HepG2 (cell line): Measurements from ENCODE around the gene SMIM22. TPM values are rescaled to one million over a fixed set of nuclear protein-coding genes. Genes with fewer than 3 reads are reported as not detected.

Experiments used
- ATAC-seq: fragments of 200-7000 bp; cut with Tn5 transposase; 3 replicates; pipeline ENCODE4 v1.9.1; 2020; ENCODE audit warnings: mild to moderate bottlenecking, moderate library complexity
- BruUV-seq: library from RNA; stranded (reverse); fragments of 400-500 nt; replicated peaks from 2 replicates; lab custom pipeline; 2021; lab: Mats Ljungman, UMichigan
- CTCF ChIA-PET: fragments of 300-600 bp; formaldehyde crosslinking; extraction: SDS; loops from one replicate; lab custom pipeline; 2021; ENCODE audit warnings: low total read pairs, inconsistent platforms, low intra/inter-chr PET ratio; lab: Yijun Ruan, JAX
- POLR2A ChIA-PET: fragments of 350-600 bp; sonication (Branson Sonifier 250); formaldehyde crosslinking; loops from one replicate; lab custom pipeline; 2020; ENCODE audit warnings: antibody characterized with exemption, inconsistent platforms; lab: Yijun Ruan, JAX
- DNase-seq: peaks from one replicate; pipeline ENCODE4 v3.0.0-alpha.2; 2015; ENCODE audit warnings: low spot score
- FAIRE-seq: peaks from 3 replicates; lab custom pipeline; 2011; peaks lifted over from hg19 to GRCh38; lab: Jason Lieb, UNC
- H2AFZ ChIP-seq: one replicate; pipeline ENCODE4 v1.6.1; 2011; ENCODE audit warnings: low read length, inconsistent platforms
- H3K27ac ChIP-seq: fragments of 300-600 bp; 3 replicates; pipeline ENCODE4 v1.8.0; 2011; ENCODE audit warnings: mixed run types, mild to moderate bottlenecking, mixed read lengths, low read length, inconsistent platforms; ENCODE audit not compliant: insufficient read depth; ENCODE audit errors: extremely low read length
- H3K27me3 ChIP-seq, 2 experiments: fragments of 200-600 bp in 1 of 2; 2 replicates in 1 of 2; 3 replicates in 1 of 2; pipeline versions ENCODE4 v1.6.0 to v1.8.0; 2011; ENCODE audit warnings: low read length in 2 of 2, mild to moderate bottlenecking in 2 of 2, moderate library complexity in 2 of 2, inconsistent platforms in 1 of 2; ENCODE audit not compliant: insufficient read depth in 2 of 2, control insufficient read depth in 1 of 2
- H3K36me3 ChIP-seq, 2 experiments: fragments of 200-600 bp in 1 of 2; replicated peaks in 1 of 2; 2 replicates in 1 of 2; 3 replicates in 1 of 2; pipeline versions ENCODE4 v1.5.1 to v1.8.0; 2011; ENCODE audit warnings: low read length in 2 of 2, inconsistent platforms in 1 of 2; ENCODE audit not compliant: insufficient read depth in 2 of 2, control insufficient read depth in 1 of 2
- H3K4me1 ChIP-seq: 2 replicates; pipeline ENCODE4 v1.5.1; 2012; ENCODE audit warnings: low read length, inconsistent platforms; ENCODE audit not compliant: insufficient read depth
- H3K4me2 ChIP-seq: 2 replicates; pipeline ENCODE4 v1.6.0; 2011; ENCODE audit warnings: low read depth, low read length, inconsistent platforms
- H3K4me3 ChIP-seq, 3 experiments: fragments of 200-600 bp in 1 of 3; sonication (generic), shearing (Covaris generic) in 1 of 3; replicated peaks in 1 of 3; 2 replicates each; pipeline ENCODE4 v1.5.1; 2011 to 2016; ENCODE audit warnings: low read length in 3 of 3, inconsistent platforms in 2 of 3, low read depth in 2 of 3, mild to moderate bottlenecking in 2 of 3, control low read depth in 1 of 3, mixed read lengths in 1 of 3; ENCODE audit not compliant: insufficient read depth in 1 of 3
- H3K79me2 ChIP-seq: one replicate; pipeline ENCODE4 v1.6.1; 2011; ENCODE audit warnings: low read length, inconsistent platforms; ENCODE audit not compliant: insufficient read depth
- H3K9ac ChIP-seq: 2 replicates; pipeline ENCODE4 v1.6.0; 2011; ENCODE audit warnings: mild to moderate bottlenecking, low read depth, low read length, inconsistent platforms; ENCODE audit not compliant: insufficient read depth
- H3K9me3 ChIP-seq: 2 replicates; pipeline ENCODE4 v1.5.1; 2012; ENCODE audit warnings: mild to moderate bottlenecking, low read length
- H4K20me1 ChIP-seq: 2 replicates; pipeline ENCODE4 v1.6.0; 2011; ENCODE audit warnings: inconsistent platforms, mild to moderate bottlenecking, low read length, moderate library complexity; ENCODE audit not compliant: insufficient read depth
- CAMTA2 ChIP-seq: sonication (generic); formaldehyde crosslinking; IDR thresholded peaks from 2 replicates; pipeline ENCODE4 v1.4.0; 2020; ENCODE audit warnings: mild to moderate bottlenecking, missing genetic modification reagents, borderline replicate concordance
- ESRRA ChIP-seq: sonication (generic); formaldehyde crosslinking; IDR thresholded peaks from 2 replicates; pipeline ENCODE4 v1.5.1; 2020; ENCODE audit warnings: mild to moderate bottlenecking, low read depth, missing genetic modification reagents
- FOXC1 ChIP-seq: sonication (generic); formaldehyde crosslinking; IDR thresholded peaks from 2 replicates; pipeline ENCODE4 v1.8.0; 2022; ENCODE audit warnings: mild to moderate bottlenecking, missing genetic modification reagents, borderline replicate concordance
- HDAC2 ChIP-seq: sonication (generic); formaldehyde crosslinking; IDR thresholded peaks from 2 replicates; pipeline ENCODE4 v1.4.0; 2020; ENCODE audit warnings: missing genetic modification reagents
- MATR3 ChIP-seq: sonication (generic); formaldehyde crosslinking; IDR thresholded peaks from 2 replicates; pipeline ENCODE4 v1.4.0; 2020; ENCODE audit warnings: missing genetic modification reagents
- RBM22 ChIP-seq: fragments of 200-400 bp; formaldehyde crosslinking; optimal IDR thresholded peaks from 2 replicates; pipeline ENCODE3; 2017; ENCODE audit warnings: mild to moderate bottlenecking, low read length, moderate library complexity
- SSRP1 ChIP-seq: IDR thresholded peaks from 2 replicates; pipeline ENCODE4 v1.6.1; 2016; ENCODE audit warnings: control low read depth
- ZFAT ChIP-seq: sonication (generic); formaldehyde crosslinking; conservative IDR thresholded peaks from 2 replicates; pipeline ENCODE4 v1.8.1; 2023; ENCODE audit warnings: missing genetic modification reagents, inconsistent platforms
- ZNF33B ChIP-seq: sonication (generic); formaldehyde crosslinking; IDR thresholded peaks from 2 replicates; pipeline ENCODE4 v1.5.1; 2020; ENCODE audit warnings: mild to moderate bottlenecking, missing genetic modification reagents
- ZNF775 ChIP-seq: sonication (generic); formaldehyde crosslinking; IDR thresholded peaks from 2 replicates; pipeline ENCODE4 v1.4.0; 2020; ENCODE audit warnings: missing genetic modification reagents, mild to moderate bottlenecking, moderate library complexity, borderline replicate concordance
- WGBS: methylation state at CpG from one replicate; pipeline ENCODE4 v1.1.6; 2017; ENCODE audit warnings: low lambda C conversion rate; 5-methylcytosine and 5-hydroxymethylcytosine counted together
- in situ Hi-C: cut with HindIII; loops from 2 replicates; pipeline ENCODE4 v1.10.0; 2017; ENCODE audit warnings: low pct_unique_long_range_greater_than_20kb; ENCODE audit not compliant: extremely low pct_ligation_motif_present
- intact Hi-C: fragments of 100-400 bp; cut with micrococcal nuclease; formaldehyde crosslinking; loops from one replicate; pipeline ENCODE4 v1.10.0; 2022; ENCODE audit not compliant: unreplicated experiment
- polyA plus RNA-seq, 8 experiments: library from polyadenylated mRNA; depleted of rRNA in 3 of 8; stranded (reverse) in 7 of 8; unstranded in 1 of 8; fragments of >200 nt; fragmentation: Illumina TruSeq in 4 of 8; extraction: Trizol in 4 of 8; gene quantifications; 2 replicates each; pipeline versions ENCODE4 v1.2.1 to v1.2.3, GENCODE V29; 2011 to 2016; ENCODE audit warnings: low read depth in 4 of 8, missing spikeins in 1 of 8, mixed read lengths in 1 of 8; ENCODE audit not compliant: insufficient read depth in 1 of 8
- total RNA-seq, 5 experiments: library from RNA; depleted of rRNA; stranded (reverse); fragments of >200 nt; fragmentation: Illumina TruSeq; extraction: Trizol; gene quantifications; 2 replicates each; pipeline ENCODE4 v1.2.3, GENCODE V29; 2016; ENCODE audit warnings: low read depth in 1 of 5
- TF ChIP-seq, protein P1 (sequence below): IDR thresholded peaks from 2 replicates; pipeline ENCODE4 v1.6.1; 2012; ENCODE audit warnings: inconsistent platforms

Gene SMIM22
- total and polyA plus RNA-seq, 2 of the 13 experiments (the other 11 are each of a cell fraction or from before 2014, with no cell fraction given) = not detected

DNA sequence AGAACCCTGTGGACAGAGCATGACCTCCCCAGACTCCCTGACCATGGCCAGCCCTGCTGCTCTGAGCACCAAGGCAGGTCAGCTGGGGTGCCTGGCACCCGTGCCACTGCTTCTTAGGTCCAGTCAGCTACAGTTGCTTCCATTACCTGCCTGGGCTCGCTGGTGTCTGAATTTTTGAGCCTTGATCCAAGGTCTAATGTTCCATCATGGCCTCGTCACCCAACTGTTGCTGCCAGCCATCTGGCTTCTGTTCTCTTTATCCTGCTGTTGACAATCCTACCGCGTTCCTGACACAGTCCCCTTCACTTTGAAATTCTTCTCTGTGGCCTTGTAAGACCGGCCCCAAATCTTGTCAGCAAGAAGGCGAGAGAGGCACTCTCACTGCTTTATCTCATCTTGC, 35.2 kb downstream of the SMIM22 start:
- H3K36me3 ChIP-seq = peaks cover 37 to 84% of the 10 kb centered on the region in 2 experiments
- POLR2A ChIA-PET = no interaction called here

DNA sequence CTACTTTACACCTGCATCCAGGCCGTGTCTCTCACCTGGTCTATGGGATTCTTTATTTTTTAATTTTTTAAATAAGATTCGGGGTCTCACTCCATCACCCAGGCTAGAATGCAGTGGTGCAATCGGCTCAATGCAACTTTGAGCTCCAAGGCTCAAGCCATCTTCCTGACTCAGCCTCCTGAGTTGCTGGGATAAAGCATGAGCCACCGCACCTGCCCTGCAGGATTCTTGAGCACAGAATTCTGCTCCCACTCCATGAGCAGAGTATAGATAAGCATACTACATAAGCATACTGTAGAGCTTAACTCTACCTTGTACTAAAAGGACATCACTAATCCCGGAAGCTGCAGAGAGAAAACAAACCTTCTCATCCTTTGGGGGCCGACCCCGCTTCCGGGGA, 36.4 kb downstream of the SMIM22 start:
- H3K27ac ChIP-seq = no peak overlapping the region
- intact Hi-C loops (no loop called here), in situ Hi-C loops (no loop called here)
- H3K27me3 ChIP-seq = no peaks in the 10 kb centered on the region
- ChIA-PET POLR2A (no interaction called here), CTCF (no interaction called here)
- H3K4me2 ChIP-seq = no peak overlapping the region
- peaks cover 8% of the 10 kb centered on the region for H3K79me2 ChIP-seq
- H3K36me3 ChIP-seq = peaks cover 34 to 83% of the 10 kb centered on the region in 2 experiments
- 95% methylated on average over 8 of the region's 8 CpGs for WGBS
- no peaks in the 10 kb centered on the region for H4K20me1 ChIP-seq
- no peak overlapping the region for H2AFZ ChIP-seq
- FAIRE-seq (no peak), ATAC-seq (no peak), DNase-seq (no peak)
- no peaks in the 10 kb centered on the region for H3K9me3 ChIP-seq
- H3K4me3 ChIP-seq = no peak overlapping the region
- TF ChIP-seq ESRRA (CRISPR knock-in tag) (no peak), ZNF775 (no peak), SSRP1 (CRISPR knock-in tag) (no peak), HDAC2 (CRISPR knock-in tag) (no peak), ZNF33B (CRISPR knock-in tag) (no peak)
- TF ChIP-seq, protein P1, sequence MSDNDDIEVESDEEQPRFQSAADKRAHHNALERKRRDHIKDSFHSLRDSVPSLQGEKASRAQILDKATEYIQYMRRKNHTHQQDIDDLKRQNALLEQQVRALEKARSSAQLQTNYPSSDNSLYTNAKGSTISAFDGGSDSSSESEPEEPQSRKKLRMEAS = no peak
- H3K9ac ChIP-seq = no peak overlapping the region
- no peaks in the 10 kb centered on the region for H3K4me1 ChIP-seq
- no TSS peak for BruUV-seq

More for the DNA sequence above, 35.2 kb downstream of the SMIM22 start:
- intact Hi-C loops = no loop called here
- no peak for DNase-seq
- H3K9me3 ChIP-seq = no peaks in the 10 kb centered on the region
- CTCF ChIA-PET = no interaction called here
- no peaks in the 10 kb centered on the region for H3K27me3 ChIP-seq
- WGBS = 98% methylated on average over 7 of the region's 7 CpGs
- no TSS peak for BruUV-seq
- no peak overlapping the region for H3K4me3 ChIP-seq
- no peak overlapping the region for H3K9ac ChIP-seq
- H3K79me2 ChIP-seq = peaks cover 3% of the 10 kb centered on the region
- no peaks in the 10 kb centered on the region for H4K20me1 ChIP-seq
- H2AFZ ChIP-seq = no peak overlapping the region
- in situ Hi-C loops = no loop called here
- no peak overlapping the region for H3K4me2 ChIP-seq
- FAIRE-seq = no peak
- H3K4me1 ChIP-seq = no peaks in the 10 kb centered on the region
- TF ChIP-seq FOXC1 (CRISPR knock-in tag) (no peak), ZFAT (CRISPR knock-in tag) (no peak), MATR3 (CRISPR knock-in tag) (no peak), RBM22 (peak; percentile 20), CAMTA2 (CRISPR knock-in tag) (no peak)
- TF ChIP-seq, all 625 proteins: peak for 1
- no peak for ATAC-seq
- no peak overlapping the region for H3K27ac ChIP-seq
